HUES64 (cell line): ENCODE results near the gene EHBP1L1.

ENCODE experiments used
- H3K27ac ChIP-seq: 2 replicates; pipeline ENCODE4 v1.7.0; 2013; ENCODE audit warnings: low read depth, low read length, inconsistent platforms
- H3K27me3 ChIP-seq: 2 replicates; pipeline ENCODE4 v1.6.1; 2013; ENCODE audit warnings: mild to moderate bottlenecking, low read length; ENCODE audit not compliant: insufficient read depth
- H3K36me3 ChIP-seq: 2 replicates; pipeline ENCODE4 v1.6.1; 2013; ENCODE audit warnings: mild to moderate bottlenecking, low read length; ENCODE audit not compliant: insufficient read depth
- H3K4me1 ChIP-seq: 2 replicates; pipeline ENCODE4 v1.6.1; 2013; ENCODE audit warnings: mild to moderate bottlenecking, low read length, moderate library complexity; ENCODE audit not compliant: insufficient read depth
- H3K4me3 ChIP-seq: 2 replicates; pipeline ENCODE4 v1.5.1; 2013; ENCODE audit warnings: mild to moderate bottlenecking, low read length, moderate library complexity
- H3K9ac ChIP-seq: 2 replicates; pipeline ENCODE4 v1.6.1; 2013; ENCODE audit warnings: mild to moderate bottlenecking, low read depth, low read length
- H3K9me3 ChIP-seq: 2 replicates; pipeline ENCODE4 v1.6.1; 2013; ENCODE audit warnings: low read depth, low read length; ENCODE audit not compliant: insufficient read depth
- WGBS: fragments of 150-250, 120-280 bp; methylation state at CpG from one replicate; pipeline ENCODE4 v1.1.7; 2013; ENCODE audit warnings: missing lambda C conversion rate; 5-methylcytosine and 5-hydroxymethylcytosine counted together

EHBP1L1 gene

DNA sequence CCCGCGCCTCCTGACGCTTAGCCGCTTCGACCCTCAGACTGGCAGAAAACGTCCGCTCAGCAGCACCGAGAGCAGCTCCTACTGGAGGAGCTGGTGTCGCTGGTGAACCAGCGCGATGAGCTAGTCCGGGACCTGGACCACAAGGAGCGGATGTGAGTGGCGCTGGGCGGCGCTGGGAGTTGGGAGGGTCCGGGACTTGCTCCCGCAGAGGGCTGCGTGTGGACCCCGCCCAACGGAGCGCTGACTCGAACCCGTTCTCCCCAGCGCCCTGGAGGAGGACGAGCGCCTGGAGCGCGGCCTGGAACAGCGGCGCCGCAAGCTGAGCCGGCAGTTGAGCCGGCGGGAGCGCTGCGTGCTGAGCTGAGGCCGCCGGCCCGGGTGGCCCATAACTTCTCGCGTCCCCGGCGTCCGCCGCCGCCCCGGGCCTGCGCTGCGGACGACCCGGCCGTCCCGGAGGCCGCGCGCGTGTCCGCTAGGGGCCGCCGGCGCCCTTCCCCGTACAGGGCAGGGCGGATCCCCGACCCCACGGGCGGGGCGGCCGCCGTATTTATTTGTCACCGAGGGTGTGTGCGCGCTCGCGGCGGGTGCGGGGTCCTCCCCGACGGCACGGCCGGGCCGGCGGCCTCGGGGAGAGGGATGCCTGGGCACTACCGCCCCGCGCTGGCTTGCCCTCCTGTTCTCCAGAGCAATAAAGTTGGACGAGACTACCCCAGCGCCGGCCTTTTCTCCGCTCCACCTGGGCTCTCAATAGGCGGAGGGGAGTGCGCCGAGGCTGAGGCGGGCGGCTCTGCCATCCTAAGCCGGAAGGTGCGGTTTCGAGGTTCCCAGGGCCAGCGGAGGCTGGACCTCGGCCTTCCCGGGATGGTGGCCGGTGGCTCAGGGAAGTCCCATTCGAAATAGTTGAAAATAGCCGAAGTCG lies 16.3 kb downstream of the EHBP1L1 start:
- Histone ChIP-seq H3K9me3 (no peaks in the 10 kb centered on the region), H3K36me3 (no peaks in the 10 kb centered on the region), H3K9ac (peak overlapping the region; percentile 47), H3K27me3 (peaks cover 46% of the 10 kb centered on the region), H3K27ac (no peak overlapping the region), H3K4me1 (0 out of 2 replicates have a peak, but pooled peaks cover 3% of the 10 kb centered on the region), H3K4me3 (peak overlapping the region; percentile 62)
- 3% methylated on average over 106 of the region's 106 CpGs for WGBS

DNA sequence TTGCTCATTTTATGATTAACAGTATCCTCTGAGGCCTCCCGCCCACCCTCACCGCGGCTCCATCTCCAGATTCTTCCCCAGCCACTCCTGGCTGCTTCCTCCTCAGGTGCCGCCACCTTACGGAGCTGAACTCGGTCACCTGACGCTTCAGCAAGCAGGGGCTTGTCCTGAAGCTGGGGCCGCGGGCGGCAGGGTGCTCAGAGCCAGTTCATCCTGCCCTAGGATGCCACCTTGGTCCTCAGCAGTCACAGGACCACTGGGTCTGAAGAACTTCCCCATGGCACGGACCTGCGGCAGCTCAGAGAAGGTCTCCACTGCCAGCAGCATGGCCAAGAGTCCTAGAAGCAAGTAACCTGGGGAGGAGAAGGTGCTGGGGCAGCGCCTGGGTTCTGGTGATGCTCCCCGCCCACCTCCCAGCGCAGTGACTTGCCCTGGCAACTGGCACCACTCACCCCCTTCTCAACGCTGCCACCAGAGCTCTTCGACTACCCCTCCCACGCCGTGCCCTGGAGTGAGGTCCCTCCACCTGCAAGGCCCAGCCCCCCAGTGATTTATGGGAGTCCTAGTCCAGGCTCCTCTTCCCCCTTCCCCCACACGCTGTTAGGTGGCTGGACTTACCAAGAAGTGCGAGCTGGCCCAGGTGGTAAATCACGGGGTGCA lies 17.1 kb downstream of the EHBP1L1 start:
- Histone ChIP-seq H3K9me3 (no peaks in the 10 kb centered on the region), H3K27me3 (peaks cover 44% of the 10 kb centered on the region), H3K27ac (no peak overlapping the region), H3K4me3 (peak overlapping the region; percentile 62), H3K4me1 (0 out of 2 replicates have a peak, but pooled peaks cover 3% of the 10 kb centered on the region), H3K9ac (no peak overlapping the region), H3K36me3 (peaks cover 4% of the 10 kb centered on the region; the same call in 1 of the 2 replicates)
- WGBS: 65% methylated on average over 22 of the region's 22 CpGs

DNA sequence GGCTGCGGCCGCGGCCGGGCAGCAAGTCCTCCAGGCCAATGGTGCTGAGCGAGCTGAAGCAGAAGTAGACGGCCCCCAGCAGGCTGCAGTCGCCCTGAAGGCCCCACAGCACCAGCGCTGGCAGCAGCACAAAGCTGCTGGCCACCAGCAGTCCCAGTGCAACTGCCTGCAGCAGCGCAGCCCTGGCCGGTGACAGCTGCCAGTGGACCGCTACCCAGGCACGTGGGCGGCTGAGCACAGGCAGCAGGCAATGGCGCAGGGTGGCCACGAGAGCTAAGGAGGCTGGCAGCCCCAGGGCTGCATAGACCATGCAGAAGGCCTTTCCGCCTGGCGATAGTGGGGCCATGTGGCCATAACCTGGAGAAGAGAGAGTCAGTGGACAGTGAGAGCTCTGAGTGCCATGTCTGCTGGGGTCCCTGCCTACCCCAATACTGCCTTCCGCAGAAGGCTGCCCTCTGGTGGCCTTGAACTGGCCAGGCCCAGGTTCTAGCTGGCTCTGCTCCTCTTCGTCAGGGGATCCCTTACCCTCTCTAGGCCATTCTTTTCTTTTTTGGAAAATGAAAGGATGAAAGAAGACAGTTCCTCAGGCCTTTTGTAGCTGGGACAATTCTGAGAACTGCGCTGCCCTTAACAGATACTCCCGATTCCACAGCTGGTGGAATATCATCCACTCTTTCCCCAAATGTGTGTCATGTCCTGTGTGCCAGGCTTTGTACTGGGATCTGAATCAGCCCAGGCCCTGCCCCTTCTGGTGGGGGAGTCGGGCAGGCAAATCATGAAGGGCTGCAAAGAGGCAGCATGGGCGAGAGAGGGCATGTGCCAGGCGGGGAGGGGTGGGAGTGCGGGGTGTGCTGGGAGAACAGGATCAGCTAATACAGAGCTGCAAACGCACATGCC lies 17.9 kb downstream of the EHBP1L1 start:
- Histone ChIP-seq H3K36me3 (peaks cover 9% of the 10 kb centered on the region), H3K27me3 (peaks cover 44% of the 10 kb centered on the region), H3K4me3 (no peak overlapping the region), H3K4me1 (0 out of 2 replicates have a peak, but pooled peaks cover 3% of the 10 kb centered on the region), H3K27ac (no peak overlapping the region), H3K9me3 (no peaks in the 10 kb centered on the region), H3K9ac (no peak overlapping the region)
- WGBS: 86% methylated on average over 26 of the region's 26 CpGs

DNA sequence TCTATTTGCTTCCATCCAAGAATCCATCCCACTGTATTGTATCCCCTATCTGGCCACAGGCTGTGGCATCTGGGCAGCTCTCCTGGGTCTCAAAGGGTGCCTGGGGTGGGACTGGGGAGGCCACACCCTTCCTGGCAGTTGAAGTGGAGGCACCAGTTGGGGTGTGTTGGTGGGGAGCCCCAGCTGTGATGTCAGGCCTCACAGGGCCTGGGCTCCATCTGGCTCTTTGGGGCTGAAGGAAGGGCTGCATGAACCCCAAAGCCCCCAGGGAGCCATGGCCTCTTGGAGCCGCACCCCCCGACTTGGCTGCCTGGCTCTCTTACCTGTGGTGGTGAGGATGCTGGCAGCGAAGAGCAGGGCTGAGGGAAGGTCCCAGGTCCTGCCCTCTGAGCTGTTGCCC lies 19.3 kb downstream of the EHBP1L1 start:
- no peak overlapping the region for H3K4me3 ChIP-seq
- no peaks in the 10 kb centered on the region for H3K9me3 ChIP-seq
- H3K9ac ChIP-seq: no peak overlapping the region
- 94% methylated on average over 3 of the region's 3 CpGs for WGBS
- H3K27ac ChIP-seq: no peak overlapping the region
- H3K4me1 ChIP-seq: 0 out of 2 replicates have a peak, but pooled peaks cover 3% of the 10 kb centered on the region
- H3K27me3 ChIP-seq: peaks cover 39% of the 10 kb centered on the region
- peaks cover 11% of the 10 kb centered on the region for H3K36me3 ChIP-seq

DNA sequence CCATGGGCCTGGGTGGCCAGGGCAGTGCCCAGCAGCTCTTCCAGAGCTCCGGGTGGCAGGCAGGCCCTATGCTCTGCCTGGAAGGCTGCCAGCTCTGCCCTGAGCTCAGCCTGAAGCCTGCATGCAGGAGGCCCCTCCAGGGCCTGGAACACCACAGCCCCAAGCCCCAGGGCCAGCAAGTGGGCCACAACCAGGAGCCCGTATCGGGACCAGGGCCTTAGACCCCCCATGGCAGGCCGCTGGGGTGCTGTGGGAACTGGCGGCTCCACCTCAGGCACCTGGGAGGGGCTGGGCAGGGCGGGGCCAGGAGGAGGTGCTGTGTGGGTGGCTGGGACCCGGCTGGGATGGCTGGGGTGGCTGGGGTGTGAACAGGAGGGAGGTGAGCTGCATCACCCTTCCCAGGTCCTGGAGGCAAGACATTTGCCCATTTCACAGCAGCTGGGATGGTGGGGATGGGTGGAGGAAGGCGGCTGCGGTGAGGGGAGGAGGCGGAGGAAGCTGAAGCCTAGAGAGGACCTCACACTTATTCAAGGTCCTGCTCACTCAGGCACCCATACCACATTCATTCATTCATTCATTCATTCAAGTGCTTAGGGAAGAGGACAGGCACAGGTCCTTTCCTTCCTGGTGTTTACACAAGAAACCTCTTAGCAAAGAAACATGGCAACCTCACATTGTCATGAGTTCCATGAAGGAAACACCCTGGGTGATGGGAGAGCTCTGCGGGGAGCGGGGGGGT lies 19.9 kb downstream of the EHBP1L1 start, which contains the start of gene KCNK7:
TSS of gene KCNK7 (minus strand) at position 258 of the 739 bp plus-strand sequence. CDS start at position 230, 28 bp downstream.
- 79% methylated on average over 10 of the region's 12 CpGs for whole genome bisulfite sequencing
- no peak within 1 kb of the TSS for H3K9ac ChIP-seq
- no peak within 1 kb of the TSS for H3K27ac ChIP-seq
- H3K4me1 ChIP-seq: 0 out of 2 replicates have a peak, but pooled peaks cover 3% of the 10 kb centered on the region
- H3K9me3 ChIP-seq: no peaks in the 10 kb centered on the region
- peaks cover 33% of the 10 kb centered on the region for H3K27me3 ChIP-seq
- H3K4me3 ChIP-seq: no peak within 1 kb of the TSS
- H3K36me3 ChIP-seq: peaks cover 11% of the 10 kb centered on the region

DNA sequence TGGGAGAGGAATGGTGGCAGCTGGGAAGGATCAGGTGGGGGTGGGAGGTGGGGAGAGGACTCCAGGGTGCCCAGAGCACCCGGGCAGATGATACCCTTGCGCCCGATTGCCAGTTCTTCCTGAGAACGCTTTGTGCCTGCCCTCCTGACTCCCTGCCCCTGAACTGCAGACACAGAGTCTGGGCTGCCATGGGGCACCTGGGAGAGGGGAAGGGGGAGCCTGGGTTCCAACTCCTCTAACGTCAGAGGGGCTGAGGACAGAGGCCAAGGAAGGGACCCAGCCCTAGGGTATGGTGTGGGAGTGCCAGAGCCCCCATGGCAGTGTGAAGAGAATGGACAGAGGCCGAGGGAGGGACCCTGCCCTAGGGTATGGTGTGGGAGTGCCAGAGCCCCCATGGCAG lies 20.7 kb downstream of the EHBP1L1 start:
- H3K4me1 ChIP-seq: 0 out of 2 replicates have a peak, but pooled peaks cover 3% of the 10 kb centered on the region
- H3K9me3 ChIP-seq: no peaks in the 10 kb centered on the region
- no peak overlapping the region for H3K9ac ChIP-seq
- H3K4me3 ChIP-seq: no peak overlapping the region
- H3K36me3 ChIP-seq: peaks cover 11% of the 10 kb centered on the region
- H3K27me3 ChIP-seq: peaks cover 25% of the 10 kb centered on the region
- H3K27ac ChIP-seq: no peak overlapping the region
- WGBS: 81% methylated on average over 6 of the region's 6 CpGs

DNA sequence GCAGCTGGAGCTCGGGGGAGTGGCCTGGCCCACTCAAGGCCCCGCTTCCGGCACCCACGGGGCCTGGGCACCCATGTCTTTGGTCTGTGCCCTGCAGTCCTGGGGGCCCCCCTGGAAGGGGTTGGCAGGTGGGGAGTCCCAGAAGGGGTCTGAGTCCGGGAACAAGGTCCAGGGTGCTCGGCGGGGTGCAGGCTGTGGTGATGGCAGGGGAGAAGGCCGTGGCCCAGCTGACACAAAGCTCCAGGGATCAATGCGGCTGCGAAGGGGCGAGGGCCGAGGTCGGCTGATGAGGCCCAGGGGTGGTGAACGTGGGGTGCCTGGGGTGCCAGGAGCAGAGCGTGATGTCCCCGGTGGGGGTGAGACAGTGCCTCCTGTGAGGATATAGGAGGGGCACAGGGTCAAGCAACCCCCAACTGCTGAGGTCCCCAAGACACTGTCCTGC lies 22.4 kb downstream of the EHBP1L1 start:
- WGBS: 94% methylated on average over 16 of the region's 16 CpGs
- H3K4me1 ChIP-seq: no peaks in the 10 kb centered on the region
- no peaks in the 10 kb centered on the region for H3K9me3 ChIP-seq
- H3K27me3 ChIP-seq: peaks cover 8% of the 10 kb centered on the region
- no peak overlapping the region for H3K4me3 ChIP-seq
- no peak overlapping the region for H3K27ac ChIP-seq
- peaks cover 11% of the 10 kb centered on the region for H3K36me3 ChIP-seq
- H3K9ac ChIP-seq: no peak overlapping the region

DNA sequence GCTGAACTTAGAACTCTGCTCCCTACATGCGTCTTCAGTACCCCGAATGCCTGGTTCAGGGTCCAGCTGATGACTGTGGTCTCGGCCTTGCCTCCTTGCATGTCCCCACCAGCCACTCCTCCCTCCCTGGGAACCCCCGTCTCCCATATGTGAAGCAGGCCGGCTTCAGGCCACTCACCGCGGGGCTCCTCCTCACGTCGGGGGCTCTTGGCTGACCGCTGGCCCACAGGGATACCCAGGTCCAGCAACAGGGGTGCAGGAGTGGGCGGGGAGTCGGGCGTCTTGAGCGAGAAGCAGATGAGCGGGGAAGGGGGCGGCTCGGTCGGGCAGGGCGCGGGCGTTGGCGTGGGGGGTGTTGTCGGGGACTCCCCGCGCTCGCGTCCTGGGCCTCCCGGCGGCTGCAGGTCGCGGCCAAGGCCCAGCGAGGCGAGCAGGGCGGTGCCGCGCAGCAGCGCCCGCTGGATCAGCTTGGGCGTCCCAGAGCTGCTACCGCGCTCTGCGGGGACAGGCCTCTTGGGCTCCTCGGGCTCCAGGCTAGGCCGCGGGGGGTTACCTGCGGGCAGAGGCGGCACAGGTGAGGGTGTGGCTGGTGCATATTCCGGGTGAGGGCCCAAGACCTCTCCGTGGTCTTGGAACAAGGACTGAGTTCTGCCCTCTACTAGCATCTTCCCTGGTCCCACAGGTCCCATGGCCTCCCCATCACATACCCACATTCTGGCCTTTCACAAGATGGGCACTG lies 23.5 kb downstream of the EHBP1L1 start:
- no peaks in the 10 kb centered on the region for H3K4me1 ChIP-seq
- no peak overlapping the region for H3K4me3 ChIP-seq
- H3K9ac ChIP-seq: no peak overlapping the region
- no peaks in the 10 kb centered on the region for H3K9me3 ChIP-seq
- H3K36me3 ChIP-seq: peaks cover 20% of the 10 kb centered on the region
- 96% methylated on average over 49 of the region's 49 CpGs for WGBS
- H3K27me3 ChIP-seq: no peaks in the 10 kb centered on the region; the same call in 1 of the 2 replicates
- no peak overlapping the region for H3K27ac ChIP-seq

DNA sequence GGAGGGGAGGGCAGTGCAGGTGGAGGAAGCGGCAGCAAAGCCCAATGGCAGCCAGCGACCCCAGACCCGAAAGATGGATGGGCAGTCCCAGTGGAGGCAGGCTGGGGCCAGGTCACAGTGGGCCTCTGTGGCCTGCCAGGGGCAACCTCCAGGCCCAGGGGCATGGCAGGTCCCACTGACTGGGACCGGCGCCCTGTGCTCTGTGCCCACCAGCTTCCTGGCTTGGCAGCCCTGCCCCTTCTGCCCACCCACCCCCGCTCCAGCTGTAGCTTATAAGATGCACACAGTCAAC lies 24.0 kb downstream of the EHBP1L1 start:
- no peaks in the 10 kb centered on the region; the same call in 1 of the 2 replicates for H3K27me3 ChIP-seq
- H3K36me3 ChIP-seq: peaks cover 26% of the 10 kb centered on the region
- no peaks in the 10 kb centered on the region for H3K4me1 ChIP-seq
- no peak overlapping the region for H3K9ac ChIP-seq
- H3K4me3 ChIP-seq: no peak overlapping the region
- 96% methylated on average over 6 of the region's 6 CpGs for WGBS
- H3K27ac ChIP-seq: no peak overlapping the region
- H3K9me3 ChIP-seq: no peaks in the 10 kb centered on the region

DNA sequence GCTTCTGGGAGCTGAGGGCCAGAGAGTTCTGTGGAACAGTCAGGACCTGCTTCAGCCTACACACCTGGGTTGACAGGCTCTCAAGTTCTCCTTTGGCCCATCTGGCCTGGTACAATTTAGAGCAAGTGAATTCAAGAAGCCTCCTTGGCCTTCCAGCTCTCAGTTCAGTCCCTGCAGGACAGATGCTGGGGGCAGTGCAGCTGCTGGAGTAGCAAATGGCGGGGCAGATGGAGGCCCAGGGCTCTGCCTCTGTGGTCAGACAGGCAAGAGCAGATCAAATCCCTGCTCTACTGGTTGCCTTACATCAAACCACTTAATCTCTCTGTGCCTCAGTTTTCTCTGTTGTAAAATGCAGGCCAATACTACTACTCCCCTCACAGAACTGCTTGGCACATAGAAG lies 28.4 kb downstream of the EHBP1L1 start:
- 90% methylated on average over 1 of the region's 1 CpG for WGBS
- Histone ChIP-seq H3K9me3 (no peaks in the 10 kb centered on the region), H3K27ac (no peak overlapping the region), H3K9ac (no peak overlapping the region), H3K4me1 (no peaks in the 10 kb centered on the region), H3K4me3 (no peak overlapping the region), H3K27me3 (no peaks in the 10 kb centered on the region; the same call in 1 of the 2 replicates), H3K36me3 (peaks cover 26% of the 10 kb centered on the region)
